Activated CD8-positive, alpha-beta memory T cell treated with anti-CD3 and anti-CD28 coated beads, Interleukin-2, amount 50 U/mL, for 24 hours (primary cell): Measurements from ENCODE around the gene IFNA6.
"Not testable (repeated sequence)": the region's sequence is repeated elsewhere in the genome, so short reads cannot be mapped to it uniquely, and the experiment has no call there.

Experiments
- DNase-seq: peaks from one replicate; pipeline ENCODE4 v3.0.0-alpha.2; 2020; ENCODE audit errors: extremely low read depth

IFNA6 gene

DNA sequence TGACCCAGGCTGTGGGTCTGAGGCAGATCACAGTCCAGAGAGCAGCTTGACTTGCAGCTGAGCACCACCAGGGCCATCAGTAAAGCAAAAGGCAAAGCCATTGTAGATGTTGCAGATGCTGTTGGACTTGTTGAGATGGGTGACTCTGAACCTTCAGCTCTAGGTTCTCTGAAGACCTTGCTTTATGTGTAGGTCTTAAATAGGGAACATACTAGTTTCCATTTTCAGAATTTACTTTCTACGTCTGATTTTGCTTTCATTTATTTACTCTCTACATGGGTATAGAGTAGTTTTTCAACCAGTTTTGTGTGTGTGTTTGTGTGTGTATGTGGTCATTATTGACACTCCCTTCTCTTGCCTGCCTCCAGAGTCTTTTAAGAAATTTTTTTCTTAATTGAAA lies at the start of gene IFNA6:
Gene IFNA6, minus strand, starts transcription at position 101 of the 400 bp plus-strand sequence. Its CDS starts 0 bp downstream, at position 101.
- no peak for DNase-seq

DNA sequence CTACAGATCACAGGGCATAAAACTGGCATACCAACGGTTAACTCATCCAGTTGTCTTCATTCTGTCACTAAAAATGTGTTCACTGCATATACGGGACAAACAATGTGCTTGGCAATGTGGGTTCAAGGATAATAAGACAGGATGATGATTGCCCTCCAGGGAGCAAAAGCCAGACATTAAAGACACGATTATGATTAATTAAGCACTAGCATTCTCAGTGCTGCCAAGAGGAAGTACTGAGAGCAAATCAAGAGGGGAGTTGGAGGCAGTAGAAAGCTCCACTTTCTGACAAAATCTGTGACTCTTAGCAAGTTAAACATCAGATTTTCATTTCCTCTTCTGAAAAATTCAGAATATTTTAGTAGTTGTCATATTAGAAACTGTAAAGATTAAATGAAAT lies 49.3 kb upstream of the IFNA6 start:
- no peak for DNase-seq

DNA sequence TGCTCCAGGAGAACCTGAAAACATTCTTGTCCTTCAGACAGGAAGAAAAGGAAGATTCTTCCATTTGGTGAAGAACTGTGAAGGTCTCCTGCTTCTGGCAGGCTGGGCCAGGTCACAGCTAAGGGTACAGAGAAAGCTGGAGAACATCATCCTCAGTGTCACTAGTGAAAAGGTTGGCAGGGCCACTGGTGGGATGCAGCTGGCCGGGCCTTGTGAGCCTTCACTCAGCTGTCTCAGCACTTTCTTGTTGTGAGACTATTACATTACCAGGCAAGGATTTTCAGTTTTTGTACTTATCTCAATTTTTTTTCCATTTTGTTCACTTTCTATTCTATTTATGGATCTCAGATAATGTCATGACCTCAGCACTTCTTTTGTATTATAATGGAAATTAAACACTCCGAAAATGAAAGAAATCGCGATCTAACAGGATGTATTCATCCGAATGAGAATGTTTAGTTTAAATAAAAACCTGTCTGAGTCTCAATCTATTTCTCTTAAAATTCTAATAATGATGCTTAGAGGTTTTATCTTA lies 48.3 kb upstream of the IFNA6 start:
- DNase-seq: no peak

GRCh38 chr9:21395778-21396717 lies 45.4 kb upstream of the IFNA6 start:
- peak; percentile 18 for DNase-seq

DNA sequence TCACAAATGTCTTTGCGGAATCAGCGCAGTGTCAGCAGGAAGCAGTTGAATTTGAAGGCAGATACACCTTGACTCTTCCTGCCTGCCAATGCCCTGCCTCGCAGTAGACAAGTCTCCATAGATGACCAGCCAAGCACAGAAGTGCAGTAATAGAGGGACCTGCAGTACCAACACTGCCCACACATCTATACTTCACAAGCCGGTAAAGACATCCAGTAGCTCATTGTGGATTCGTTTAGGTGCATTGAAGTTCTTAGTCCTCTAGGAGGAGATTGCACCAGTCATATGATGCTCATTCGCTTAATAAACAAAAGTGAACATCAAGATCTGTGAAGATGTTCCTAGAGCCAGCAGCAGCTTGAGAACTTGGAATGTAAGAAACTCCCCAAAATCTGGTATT lies 41.6 kb upstream of the IFNA6 start:
- DNase-seq: no peak

- DNase-seq: no peak
Observed at GRCh38 chr9:21385131-21385670, 34.5 kb upstream of the IFNA6 start, which contains the start of gene IFNA2. Gene IFNA2, minus strand, starts transcription at chr9:21385398. Its CDS starts 69 bp downstream, at chr9:21385329.

DNA sequence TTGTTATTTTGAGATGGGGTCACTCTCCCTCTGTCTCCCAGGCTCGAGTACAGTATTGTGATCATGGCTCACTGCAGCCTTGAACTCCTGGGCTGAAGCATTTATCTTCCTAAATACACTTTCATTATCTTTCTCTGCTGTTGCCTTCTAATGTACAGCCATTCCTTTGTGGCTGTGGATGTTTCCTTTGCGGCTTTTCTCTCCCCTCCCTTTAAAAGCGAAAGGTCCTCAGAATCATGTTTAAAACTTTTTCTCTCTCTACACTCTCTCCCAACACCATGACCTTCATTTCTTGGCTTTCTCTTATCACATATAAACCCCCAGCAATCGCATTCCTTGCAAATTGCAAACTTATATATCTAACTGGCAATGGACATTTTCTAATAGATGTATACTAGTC lies 32.9 kb upstream of the IFNA6 start:
- DNase-seq: no peak

GRCh38 chr9:21381448-21382339 lies 31.0 kb upstream of the IFNA6 start:
- no peak for DNase-seq

DNA sequence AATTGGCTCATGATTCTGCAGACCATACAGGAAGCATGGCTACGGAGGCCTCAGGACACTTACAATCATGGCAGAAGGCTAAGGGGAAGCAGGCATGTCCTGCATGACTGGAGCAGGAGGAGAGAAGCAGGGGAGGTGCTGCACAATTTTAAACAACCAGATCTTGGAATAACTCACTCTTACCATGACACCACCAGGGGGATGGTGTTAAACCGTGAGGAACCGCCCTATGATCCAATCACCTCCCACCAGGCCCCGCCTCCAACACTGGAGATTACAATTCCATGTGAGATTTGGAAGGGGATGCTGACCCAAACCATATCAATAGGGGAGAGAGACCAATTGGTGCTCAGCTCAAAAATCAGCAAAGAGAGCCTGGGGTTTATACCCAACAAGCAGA lies 20.8 kb upstream of the IFNA6 start:
- not testable (repeated sequence) for DNase-seq

GRCh38 chr9:21367957-21368356 lies 17.3 kb upstream of the IFNA6 start, which contains the start of gene IFNA13:
Gene IFNA13, minus strand, starts transcription at chr9:21368057. Its CDS starts 47 bp downstream, at chr9:21368010.
- DNase-seq: no peak

DNA sequence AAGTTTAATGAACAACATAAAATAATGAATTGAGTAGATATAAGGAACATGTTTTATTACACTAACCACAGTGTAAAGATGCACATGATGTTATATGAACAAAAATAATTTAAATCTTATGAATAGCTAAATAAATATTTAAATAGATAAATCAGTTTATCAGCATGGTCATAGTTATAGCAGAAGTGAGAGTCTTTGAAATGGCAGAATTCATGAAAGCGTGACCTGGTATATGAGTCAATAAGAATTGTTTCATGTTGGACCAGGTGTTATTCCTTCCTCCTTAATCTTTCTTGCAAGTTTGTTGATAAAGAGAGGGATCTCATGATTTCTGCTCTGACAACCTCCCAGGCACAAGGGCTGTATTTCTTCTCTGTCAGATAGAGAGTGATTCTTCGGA lies 16.5 kb upstream of the IFNA6 start:
- not testable (repeated sequence) for DNase-seq

DNA sequence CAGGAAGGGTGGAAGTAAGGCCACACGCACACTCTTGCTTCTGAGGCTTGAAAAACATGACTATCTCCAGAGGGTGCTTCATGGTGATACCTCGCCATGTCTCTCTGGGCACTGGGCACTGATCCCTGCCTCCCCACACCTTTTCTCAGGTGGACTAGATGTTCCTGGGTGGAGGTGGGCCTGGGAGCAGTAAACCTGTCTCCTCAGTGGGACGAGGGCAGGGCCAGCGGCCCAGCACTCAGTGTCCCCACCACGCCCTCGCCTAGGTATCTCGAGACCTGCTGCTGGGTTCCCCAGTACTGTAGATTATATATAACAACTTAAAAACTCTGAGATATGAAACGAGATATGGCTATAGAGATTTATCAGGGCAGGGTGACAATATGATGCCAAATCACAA lies 11.6 kb upstream of the IFNA6 start:
- no peak for DNase-seq

- DNase-seq: no peak
Observed at GRCh38 chr9:21357479-21358460, 7.1 kb upstream of the IFNA6 start.

DNA sequence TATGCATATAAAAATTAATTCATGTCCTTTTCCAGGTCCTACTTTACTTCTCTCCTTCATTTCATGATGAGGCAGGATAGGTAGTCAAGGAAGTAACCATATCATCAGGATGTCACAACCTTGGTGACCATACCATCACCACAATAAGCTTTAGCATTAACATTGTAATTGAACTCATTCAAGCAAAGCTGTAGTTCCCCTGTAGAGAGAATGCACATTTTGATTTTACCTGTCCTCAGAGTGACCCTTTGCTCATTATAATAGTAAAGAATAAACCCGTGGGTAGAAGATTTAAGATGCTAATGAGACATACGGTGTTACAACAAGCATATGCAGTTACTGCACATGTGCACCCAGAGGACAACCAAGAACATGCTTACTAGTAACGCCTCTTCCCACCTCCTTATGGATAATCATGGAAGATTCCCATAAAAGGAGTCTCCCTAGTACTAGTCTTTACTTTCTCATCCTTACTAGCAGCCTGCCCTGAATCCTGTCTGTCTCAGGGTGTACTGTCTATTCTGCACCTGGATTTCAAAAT lies 2.2 kb downstream of the IFNA6 start:
- no peak for DNase-seq

- no peak for DNase-seq
Observed at GRCh38 chr9:21340735-21341134, 10.0 kb downstream of the IFNA6 start.

GRCh38 chr9:21336457-21336856 lies 14.2 kb downstream of the IFNA6 start:
- DNase-seq: no peak

- DNase-seq: peak; percentile 72
Observed at GRCh38 chr9:21334701-21335632, 15.7 kb downstream of the IFNA6 start, which contains the start of gene KLHL9. Gene KLHL9, minus strand, starts transcription at chr9:21335404. Its CDS starts 545 bp downstream, at chr9:21334859.

DNA sequence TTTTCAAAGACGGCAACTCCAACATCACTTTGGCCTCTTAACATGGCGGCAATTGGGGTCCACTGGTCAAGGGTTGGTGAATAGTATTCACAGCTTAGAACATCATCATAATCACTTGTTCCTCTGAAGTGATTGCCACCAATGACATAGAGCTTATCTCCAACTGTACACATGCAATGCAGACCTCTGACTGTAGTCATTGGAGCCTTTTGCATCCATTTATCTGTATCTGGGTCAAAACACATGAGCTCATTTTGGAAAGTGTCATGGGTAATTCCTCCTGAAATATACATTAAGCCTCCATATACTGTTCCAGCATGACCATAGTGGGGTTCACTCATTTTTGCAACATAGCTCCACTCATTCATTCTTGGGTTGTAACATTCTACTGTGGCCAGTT lies 17.5 kb downstream of the IFNA6 start:
- no peak for DNase-seq
